Upper lobe of right lung (tissue), 1 donor: ENCODE data around the gene DOCK2. TPM values are rescaled to one million over a fixed set of nuclear protein-coding genes. Genes with fewer than 3 reads are reported as not detected.
A peak's percentile ranks its signal among the peaks of the same experiment; 100 is the strongest.

Source experiments
- ATAC-seq: fragments of 200-7000 bp; cut with Tn5 transposase; one replicate; pipeline ENCODE4 v1.9.1; 2020; ENCODE audit warnings: mild to moderate bottlenecking, moderate library complexity
- DNase-seq: peaks from one replicate; pipeline ENCODE4 v3.0.0-alpha.2; 2020
- H3K27ac ChIP-seq: fragments of 200-600 bp; one replicate; pipeline ENCODE4 v1.8.0; 2022
- H3K27me3 ChIP-seq: fragments of 200-600 bp; one replicate; pipeline ENCODE4 v1.8.0; 2022; ENCODE audit warnings: mild to moderate bottlenecking
- H3K36me3 ChIP-seq: fragments of 200-600 bp; one replicate; pipeline ENCODE4 v1.8.0; 2022
- H3K4me1 ChIP-seq: fragments of 200-600 bp; one replicate; pipeline ENCODE4 v1.8.0; 2022
- H3K4me3 ChIP-seq: fragments of 200-600 bp; one replicate; pipeline ENCODE4 v1.8.0; 2022; ENCODE audit warnings: mild to moderate bottlenecking
- H3K9me3 ChIP-seq: fragments of 200-600 bp; one replicate; pipeline ENCODE4 v1.8.0; 2022
- intact Hi-C: fragments of 100-400 bp; cut with DNase I; formaldehyde crosslinking; loops from one replicate; pipeline ENCODE4 v1.11.0; 2022
- total RNA-seq: library from RNA; stranded (reverse); fragmentation: NEBNext Ultra II Directional; extraction: Animal tissue kit (Norgen Biotek cat#: 25700); gene quantifications from one replicate; pipeline ENCODE4 v1.2.1, GENCODE V29; 2021
- TF ChIP-seq, protein P1 (sequence below): fragments of 200-600 bp; IDR thresholded peaks from one replicate; pipeline ENCODE4 v1.8.0; 2022; ENCODE audit warnings: antibody characterized with exemption
- donor health status: DM: no; HTN: yes; CAD: no; lungs with severe emphysema.

Gene DOCK2
- total RNA-seq, 1 donor from 2014 or later = 65.4 TPM

DNA sequence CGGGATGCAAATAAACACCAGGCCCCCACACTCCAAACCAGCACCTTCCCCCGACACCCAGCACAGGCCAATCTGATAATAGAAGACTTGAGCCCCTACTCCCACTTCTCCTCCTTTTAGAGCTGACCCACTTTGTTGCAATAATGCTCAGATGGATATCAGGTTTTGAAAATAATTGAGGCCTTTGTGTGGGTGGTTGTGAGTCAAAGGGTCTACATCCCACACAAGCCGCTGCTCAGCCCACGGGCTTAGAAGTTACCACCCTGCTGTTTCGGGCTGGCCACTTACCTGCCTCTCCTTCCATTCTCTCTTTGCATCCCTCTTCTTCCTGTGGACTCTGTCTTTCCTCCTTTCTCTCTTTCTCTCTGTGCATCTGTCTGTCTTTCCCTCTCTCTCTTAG is 432.4 kb downstream of the DOCK2 start:
- Histone ChIP-seq H3K27me3 (no peaks in the 10 kb centered on the region), H3K27ac (no peak overlapping the region), H3K4me3 (no peak overlapping the region), H3K36me3 (peaks cover 9% of the 10 kb centered on the region), H3K4me1 (no peaks in the 10 kb centered on the region), H3K9me3 (no peaks in the 10 kb centered on the region)
- intact Hi-C loops = no loop called here
- TF ChIP-seq, protein P1, sequence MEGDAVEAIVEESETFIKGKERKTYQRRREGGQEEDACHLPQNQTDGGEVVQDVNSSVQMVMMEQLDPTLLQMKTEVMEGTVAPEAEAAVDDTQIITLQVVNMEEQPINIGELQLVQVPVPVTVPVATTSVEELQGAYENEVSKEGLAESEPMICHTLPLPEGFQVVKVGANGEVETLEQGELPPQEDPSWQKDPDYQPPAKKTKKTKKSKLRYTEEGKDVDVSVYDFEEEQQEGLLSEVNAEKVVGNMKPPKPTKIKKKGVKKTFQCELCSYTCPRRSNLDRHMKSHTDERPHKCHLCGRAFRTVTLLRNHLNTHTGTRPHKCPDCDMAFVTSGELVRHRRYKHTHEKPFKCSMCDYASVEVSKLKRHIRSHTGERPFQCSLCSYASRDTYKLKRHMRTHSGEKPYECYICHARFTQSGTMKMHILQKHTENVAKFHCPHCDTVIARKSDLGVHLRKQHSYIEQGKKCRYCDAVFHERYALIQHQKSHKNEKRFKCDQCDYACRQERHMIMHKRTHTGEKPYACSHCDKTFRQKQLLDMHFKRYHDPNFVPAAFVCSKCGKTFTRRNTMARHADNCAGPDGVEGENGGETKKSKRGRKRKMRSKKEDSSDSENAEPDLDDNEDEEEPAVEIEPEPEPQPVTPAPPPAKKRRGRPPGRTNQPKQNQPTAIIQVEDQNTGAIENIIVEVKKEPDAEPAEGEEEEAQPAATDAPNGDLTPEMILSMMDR = no peak
- DNase-seq = no peak
- ATAC-seq = no peak

DNA sequence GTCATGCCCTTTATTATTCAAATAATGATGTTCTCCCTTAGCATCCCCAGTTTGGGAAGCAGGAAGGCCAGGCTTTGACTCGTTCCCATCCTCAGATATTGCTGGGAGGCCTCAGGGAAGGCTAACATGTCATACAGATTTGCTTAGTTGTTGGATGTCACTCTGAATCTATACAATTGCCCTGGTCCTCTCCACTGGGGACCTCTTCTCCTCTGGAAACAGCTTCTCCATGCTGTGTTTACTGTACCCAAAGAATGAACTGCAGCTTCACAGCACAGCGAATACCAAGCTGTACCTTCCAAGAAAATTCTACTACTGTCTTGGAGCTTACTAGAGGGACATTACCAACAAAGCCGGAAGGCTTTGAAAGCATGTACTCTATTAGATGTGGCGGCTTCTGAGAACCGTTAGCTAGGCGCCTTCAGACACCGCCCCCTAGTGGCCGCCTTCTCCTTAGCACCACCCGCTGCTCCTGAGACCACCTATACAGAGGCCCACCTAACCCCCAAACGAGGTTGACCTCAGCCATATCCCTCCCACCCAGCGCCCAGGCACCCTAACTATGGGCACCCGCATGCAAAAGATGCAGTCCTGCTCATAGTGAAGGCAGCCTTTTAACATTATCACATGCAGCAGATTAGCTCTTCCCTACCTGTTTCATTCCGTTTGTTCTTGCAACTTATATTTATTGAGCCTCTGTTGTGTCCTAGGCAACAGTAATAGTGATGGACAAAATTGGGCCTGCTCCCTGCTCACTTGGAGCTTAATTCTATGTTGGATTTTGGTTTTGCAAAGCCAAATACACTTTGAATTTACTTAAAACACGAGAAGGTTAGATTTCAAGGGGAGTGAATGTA is 433.7 kb downstream of the DOCK2 start:
- ATAC-seq = peak; percentile 68

DNA sequence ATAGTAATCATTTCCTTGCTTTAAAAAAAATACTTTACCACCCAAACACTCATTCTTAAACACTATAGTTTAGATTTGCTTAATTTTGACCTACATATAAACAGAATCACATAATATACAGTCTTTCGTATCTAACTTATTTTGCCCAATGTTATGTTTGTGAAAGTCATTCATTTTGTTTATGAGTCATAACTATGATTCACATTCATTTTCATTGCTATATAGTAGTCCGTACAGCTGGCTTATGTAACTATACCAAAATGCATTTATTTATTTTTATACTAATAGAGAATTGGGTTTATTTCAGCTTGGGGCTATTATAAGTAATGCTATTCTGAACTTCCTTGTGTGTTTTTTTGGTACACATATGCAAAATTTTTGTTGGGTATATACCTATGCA is 434.7 kb downstream of the DOCK2 start:
- no peak overlapping the region for H3K27ac ChIP-seq
- TF ChIP-seq, protein P1 = no peak
- H3K4me1 ChIP-seq = no peaks in the 10 kb centered on the region
- H3K36me3 ChIP-seq = peaks cover 9% of the 10 kb centered on the region
- no peaks in the 10 kb centered on the region for H3K9me3 ChIP-seq
- no peaks in the 10 kb centered on the region for H3K27me3 ChIP-seq
- DNase-seq (no peak), ATAC-seq (no peak)
- H3K4me3 ChIP-seq = no peak overlapping the region
- intact Hi-C loops = no loop called here

More for the DNA sequence above, 433.7 kb downstream of the DOCK2 start:
- Histone ChIP-seq H3K27ac (no peak overlapping the region), H3K36me3 (peaks cover 9% of the 10 kb centered on the region), H3K4me3 (no peak overlapping the region), H3K27me3 (no peaks in the 10 kb centered on the region), H3K4me1 (no peaks in the 10 kb centered on the region), H3K9me3 (no peaks in the 10 kb centered on the region)
- DNase-seq = no peak
- TF ChIP-seq, protein P1 = peak; percentile 71
- intact Hi-C loops = no loop called here

DNA sequence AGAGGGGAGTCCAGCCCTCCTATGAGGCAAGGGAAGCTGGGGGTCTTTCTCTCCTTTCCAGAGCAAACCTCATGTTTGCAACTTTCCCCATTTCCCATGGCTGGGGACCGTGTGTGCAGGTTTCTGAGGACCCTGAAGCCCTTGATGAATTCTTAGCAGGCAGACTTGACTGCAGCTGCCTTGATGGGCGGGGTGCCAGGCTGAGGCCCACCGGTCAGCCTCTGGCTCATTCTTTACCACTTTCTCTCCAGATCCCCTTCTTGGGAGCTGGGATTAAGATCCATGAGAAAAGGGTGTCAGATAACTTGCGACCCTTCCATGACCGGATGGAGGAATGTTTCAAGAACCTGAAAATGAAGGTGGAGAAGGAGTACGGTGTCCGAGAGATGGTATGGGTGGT is 438.6 kb downstream of the DOCK2 start:
- ATAC-seq (no peak), DNase-seq (no peak)
- H3K9me3 ChIP-seq = no peaks in the 10 kb centered on the region
- TF ChIP-seq, protein P1 = no peak
- peaks cover 5% of the 10 kb centered on the region for H3K36me3 ChIP-seq
- no peaks in the 10 kb centered on the region for H3K4me1 ChIP-seq
- no peaks in the 10 kb centered on the region for H3K27me3 ChIP-seq
- no peak overlapping the region for H3K4me3 ChIP-seq
- H3K27ac ChIP-seq = no peak overlapping the region
- intact Hi-C loops = no loop called here

DNA sequence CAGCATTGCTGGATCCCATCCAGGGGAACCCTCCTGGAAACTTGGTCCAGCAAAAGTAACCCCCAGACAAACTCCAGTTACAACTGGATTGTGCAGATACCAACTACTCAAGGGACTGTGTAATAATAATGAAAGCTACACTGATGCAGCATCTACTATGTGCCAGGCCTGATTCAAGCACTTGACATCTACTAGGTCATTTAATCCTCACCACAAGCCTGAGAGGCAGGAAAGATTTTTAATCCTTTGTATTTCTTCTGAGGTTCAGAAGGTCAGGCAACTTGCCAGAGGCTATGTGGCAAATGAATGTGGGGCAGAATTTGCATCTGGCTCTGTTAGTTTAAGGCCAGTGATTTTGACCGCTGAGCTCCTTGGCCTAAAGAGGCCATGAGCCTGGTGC is 439.1 kb downstream of the DOCK2 start:
- peaks cover 5% of the 10 kb centered on the region for H3K36me3 ChIP-seq
- no peak for DNase-seq
- no peak overlapping the region for H3K27ac ChIP-seq
- no peaks in the 10 kb centered on the region for H3K9me3 ChIP-seq
- H3K4me1 ChIP-seq = no peaks in the 10 kb centered on the region
- no peak for ATAC-seq
- H3K4me3 ChIP-seq = no peak overlapping the region
- TF ChIP-seq, protein P1 = no peak
- H3K27me3 ChIP-seq = no peaks in the 10 kb centered on the region
- intact Hi-C loops = no loop called here
